ENCODE data around the gene KCMF1.

- no peak for TF ChIP-seq CTCF (conservative IDR thresholded peaks at IDR 0.05)
- 0 out of 2 replicates have a peak, but pooled peaks have one; percentile 78 for TF ChIP-seq ZFX (IDR thresholded peaks at IDR 0.05)
Observed at GRCh38 chr2:84972207-84972783, 1.3 kb downstream of the KCMF1 start.

Data from C4-2B (cell line).